GM12874 (cell line): ENCODE data around the gene CELA2A.

Source experiments
- TF ChIP-seq, protein P1 (sequence below): IDR thresholded peaks from 2 replicates; pipeline ENCODE4 v1.5.1; 2011; ENCODE audit warnings: low read depth, mild to moderate bottlenecking, control low read depth, low read length, moderate library complexity; ENCODE audit not compliant: insufficient read depth

The CELA2A gene

DNA sequence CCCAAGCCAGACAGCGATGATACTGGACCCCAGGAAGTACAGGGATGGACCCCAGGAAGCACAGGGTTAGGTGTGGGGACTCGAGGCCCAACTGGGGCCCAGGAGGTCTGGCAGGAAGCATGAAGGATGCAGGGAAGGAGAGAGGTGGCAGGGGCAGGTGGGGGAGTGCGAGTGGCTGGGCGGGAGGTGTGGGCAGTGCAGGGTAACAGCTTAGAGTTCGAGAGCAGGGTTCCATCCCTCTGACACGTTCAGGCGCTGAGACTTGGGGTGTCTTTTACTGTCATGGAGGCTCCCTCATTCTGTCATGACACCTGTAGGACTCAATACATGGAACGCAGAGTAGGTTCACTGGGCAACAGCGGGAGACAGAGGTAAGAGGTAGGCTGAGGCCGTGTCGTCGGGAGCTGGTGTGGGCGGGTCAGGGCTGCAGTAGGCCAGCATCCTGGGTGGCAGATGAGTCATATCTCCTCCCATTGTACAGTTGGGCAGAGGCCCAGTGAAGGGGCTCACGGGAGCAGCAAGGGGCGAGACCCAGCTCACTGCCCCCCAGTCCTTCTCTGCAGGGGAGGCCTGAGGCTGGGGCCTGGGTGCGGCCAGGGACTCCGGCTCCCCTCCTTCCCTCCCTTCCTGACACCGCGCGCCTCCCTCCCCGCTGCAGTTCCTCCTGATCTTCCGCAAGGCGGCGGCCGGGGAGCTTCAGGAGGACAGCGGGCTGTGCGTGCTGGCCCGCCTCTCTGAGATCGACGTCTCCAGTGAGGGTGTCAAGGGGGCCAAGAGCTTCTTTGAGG is 29.8 kb upstream of the CELA2A start:
- TF ChIP-seq, protein P1, sequence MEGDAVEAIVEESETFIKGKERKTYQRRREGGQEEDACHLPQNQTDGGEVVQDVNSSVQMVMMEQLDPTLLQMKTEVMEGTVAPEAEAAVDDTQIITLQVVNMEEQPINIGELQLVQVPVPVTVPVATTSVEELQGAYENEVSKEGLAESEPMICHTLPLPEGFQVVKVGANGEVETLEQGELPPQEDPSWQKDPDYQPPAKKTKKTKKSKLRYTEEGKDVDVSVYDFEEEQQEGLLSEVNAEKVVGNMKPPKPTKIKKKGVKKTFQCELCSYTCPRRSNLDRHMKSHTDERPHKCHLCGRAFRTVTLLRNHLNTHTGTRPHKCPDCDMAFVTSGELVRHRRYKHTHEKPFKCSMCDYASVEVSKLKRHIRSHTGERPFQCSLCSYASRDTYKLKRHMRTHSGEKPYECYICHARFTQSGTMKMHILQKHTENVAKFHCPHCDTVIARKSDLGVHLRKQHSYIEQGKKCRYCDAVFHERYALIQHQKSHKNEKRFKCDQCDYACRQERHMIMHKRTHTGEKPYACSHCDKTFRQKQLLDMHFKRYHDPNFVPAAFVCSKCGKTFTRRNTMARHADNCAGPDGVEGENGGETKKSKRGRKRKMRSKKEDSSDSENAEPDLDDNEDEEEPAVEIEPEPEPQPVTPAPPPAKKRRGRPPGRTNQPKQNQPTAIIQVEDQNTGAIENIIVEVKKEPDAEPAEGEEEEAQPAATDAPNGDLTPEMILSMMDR = no peak

DNA sequence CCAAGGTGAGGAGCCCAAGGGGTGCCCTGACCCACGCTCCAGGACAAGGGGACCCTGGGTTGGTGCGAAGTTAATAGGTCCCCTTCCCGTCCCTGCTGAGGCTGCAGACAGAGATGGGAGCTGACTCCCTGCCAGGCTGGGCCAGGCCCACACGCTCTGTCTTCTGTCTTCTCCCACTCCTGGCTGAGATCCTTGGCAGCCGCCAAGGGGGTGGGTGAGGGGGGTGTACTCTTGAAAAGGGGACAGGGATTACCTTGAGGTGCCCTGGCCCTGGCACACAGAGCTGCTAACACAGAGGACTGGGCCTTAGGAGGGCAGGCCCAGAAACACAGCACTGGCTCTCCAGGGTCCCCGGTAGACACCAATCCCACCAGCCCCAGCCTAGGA is 29.3 kb upstream of the CELA2A start:
- TF ChIP-seq, protein P1 = no peak

DNA sequence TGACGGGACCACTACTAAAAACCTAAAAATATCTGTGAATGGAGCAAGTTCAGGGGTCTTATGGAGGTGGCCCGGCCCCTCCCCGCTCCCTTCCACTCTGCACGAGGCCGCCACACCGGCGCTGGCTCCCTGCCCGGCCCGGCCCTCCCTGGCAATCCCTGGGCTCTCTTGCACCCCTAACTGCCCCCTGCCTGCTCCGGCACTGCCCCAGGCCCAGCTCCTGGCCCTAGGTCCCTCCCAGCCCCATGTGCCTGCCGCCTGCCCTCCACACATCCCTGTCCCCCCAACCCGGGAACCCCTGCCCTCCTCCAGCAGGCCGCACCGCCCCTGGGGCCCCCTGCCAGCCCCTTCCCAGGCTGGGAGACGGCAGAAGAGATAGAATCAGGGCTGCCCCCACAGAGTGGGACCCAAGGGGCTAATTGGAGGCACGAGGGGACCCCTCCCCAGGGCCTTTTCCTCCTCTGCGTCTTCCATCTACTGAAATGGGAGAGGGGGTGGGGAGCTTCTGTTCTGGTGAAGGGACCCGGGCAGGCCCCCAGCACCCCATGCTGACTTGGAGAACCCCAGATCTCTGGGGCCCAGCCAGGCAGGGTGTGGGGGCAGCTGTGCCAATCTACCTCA is 27.6 kb upstream of the CELA2A start:
- TF ChIP-seq, protein P1 = no peak

DNA sequence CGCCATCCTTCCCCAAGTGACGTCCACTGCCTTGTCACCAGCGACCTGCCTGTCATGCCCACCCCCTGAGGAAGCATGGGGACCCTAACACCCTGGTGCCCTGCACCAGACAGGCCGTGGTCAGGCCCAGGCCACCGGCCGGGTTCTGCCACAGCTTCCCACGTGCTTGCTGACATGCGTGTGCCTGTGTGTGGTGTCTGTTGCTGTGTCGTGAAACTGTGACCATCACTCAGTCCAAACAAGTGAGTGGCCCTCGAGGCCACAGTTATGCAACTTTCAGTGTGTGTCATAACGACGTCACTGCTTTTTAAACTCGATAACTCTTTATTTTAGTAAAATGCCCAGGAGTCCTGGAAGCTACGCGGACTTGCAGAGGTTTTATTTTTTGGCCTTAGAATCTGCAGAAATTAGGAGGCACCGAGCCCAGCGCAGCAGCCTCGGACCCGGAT is 26.8 kb upstream of the CELA2A start:
- TF ChIP-seq, protein P1 = no peak

DNA sequence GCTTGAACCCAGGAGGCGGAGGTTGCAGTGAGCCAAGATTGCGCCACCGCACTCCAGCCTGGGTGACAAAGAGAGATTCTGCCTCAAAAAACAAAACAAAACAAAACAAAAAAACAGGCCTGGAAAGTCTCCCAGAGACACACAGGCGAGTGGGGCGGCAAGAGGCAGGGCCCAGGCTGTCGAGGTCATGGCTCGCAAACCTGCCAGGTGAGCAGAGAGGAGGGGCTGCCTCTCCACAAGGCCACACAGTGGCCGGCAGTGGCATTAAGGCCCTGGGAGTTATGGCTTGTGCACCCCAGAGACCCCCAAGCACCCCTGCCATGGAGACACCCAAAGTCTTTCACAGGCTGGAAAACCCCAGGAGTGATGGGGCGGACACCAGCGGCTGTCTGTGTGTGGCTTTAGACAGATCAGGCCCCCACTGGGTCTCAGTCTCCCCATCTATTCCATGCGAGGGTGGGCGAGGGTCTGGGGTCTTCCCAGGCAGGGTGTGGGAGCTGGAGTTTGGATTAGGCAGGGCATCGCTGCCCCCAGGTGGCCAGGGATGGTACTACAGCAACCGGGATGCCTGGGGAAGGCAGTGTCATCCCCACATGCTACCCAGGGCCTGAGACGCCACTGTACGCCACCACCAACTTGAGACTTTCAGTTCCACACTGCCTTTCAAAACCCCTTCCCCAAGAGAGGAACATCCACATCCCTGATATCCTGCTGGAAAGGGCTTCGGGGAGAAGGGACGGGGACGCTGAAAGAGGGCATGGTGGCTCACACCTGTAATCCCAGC is 25.6 kb upstream of the CELA2A start:
- TF ChIP-seq, protein P1 = peak; percentile 98

DNA sequence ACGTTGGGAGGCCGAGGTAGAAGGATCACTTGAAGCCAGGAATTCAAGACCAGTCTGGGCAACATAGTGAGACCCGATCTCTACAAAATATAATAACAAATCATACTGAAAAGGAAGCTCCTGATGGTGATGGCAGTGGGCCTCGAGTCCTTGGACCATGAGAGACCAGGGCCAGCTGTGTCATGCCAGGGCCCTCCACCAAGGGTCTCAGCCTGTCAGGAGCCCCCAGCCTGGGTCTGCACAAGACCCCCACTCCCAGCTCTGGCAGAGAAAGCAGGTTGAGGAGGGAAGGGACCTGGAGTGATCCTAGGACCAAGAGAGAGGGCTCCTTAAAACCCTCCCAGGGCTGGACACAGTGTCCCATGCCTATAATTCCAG is 25.0 kb upstream of the CELA2A start:
- TF ChIP-seq, protein P1 = no peak

DNA sequence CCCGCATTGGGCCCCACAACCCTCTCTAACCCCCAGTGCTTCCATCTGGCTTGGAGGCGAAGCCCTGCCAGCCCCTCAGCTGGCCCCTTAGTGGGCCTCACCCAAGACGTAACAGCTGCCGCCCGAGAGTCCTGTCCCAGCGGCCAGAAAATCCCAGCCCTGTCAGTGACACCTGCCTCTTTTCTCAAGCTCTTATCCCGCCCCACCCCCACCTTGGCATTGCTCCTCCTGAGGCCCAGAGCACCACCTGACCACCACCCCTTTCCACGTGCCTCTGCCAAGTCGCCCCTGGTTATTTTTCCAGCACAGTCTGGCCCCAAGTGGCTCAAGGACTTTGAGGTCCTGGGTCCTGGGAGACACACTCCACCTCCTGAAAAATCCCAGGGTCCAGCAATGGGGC is 24.2 kb upstream of the CELA2A start:
- TF ChIP-seq, protein P1 = no peak
